NCI-H2107 (cell line): ENCODE measurements around the gene TAF11L3.
"Not testable (repeated sequence)": the region's sequence is repeated elsewhere in the genome, so short reads cannot be mapped to it uniquely, and the experiment has no call there.

Source experiments
- DNase-seq: peaks from one replicate; lab custom pipeline; 2025; lab: John Stamatoyannopoulos, UW

Gene TAF11L3

DNA sequence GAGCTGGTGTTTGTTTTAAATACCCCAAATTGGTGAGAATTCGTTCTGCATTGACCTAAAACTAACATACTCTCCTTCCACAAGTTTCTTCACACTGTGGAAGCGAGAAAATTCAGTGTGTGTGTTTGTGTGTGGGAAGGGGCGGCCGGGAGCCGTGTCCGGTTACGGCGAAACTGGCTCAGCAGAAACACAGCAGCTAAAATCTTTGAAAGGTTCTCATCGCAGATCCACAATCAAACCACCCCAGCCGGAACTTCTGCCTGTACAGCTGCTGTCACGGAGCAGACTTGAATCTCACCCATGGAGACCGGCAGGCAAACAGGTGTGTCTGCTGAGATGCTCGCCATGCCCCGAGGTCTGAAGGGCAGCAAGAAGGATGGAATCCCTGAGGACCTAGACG lies at the start of gene TAF11L3:
TAF11L3 (plus strand) TSS at position 301 of the 400 bp plus-strand sequence.
- DNase-seq, result not testable (repeated sequence)

DNA sequence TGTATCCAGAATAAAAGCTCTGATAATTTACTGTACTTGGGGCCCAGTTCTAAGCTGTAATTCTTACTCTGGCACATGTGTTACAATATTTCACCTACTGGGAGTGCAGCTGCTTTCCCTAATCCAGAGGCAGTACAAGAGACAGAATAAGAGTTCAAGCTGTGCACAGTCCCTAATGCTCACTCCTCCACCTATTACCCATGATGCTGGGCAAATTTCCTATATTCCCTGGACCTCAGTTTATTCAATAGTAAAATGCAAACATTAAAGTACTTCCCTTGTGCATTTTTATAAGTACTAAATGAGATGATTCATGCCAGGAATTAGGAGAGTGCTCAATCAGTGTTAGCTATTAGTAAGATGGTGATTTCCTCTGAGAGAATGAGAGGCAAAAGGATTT lies 48.1 kb upstream of the TAF11L3 start:
- no peak for DNase-seq

DNA sequence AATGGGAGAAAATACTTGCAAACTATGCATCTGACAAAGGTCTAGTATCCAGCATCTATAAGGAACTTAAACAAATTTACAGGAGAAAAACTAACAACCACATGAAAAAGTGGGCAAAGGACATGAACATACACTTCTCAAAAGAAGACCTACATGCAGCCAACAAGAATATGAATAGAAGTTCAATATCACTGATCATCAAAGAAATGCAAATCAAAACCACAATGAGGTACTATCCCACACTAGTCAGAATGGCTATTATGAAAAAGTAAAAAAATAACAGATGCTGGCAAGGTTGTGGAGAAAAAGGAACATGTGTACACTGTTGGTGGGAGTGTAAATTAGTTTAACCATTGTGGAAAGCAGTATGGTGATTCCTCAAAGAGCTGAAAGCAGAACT lies 43.1 kb upstream of the TAF11L3 start:
- DNase-seq, result not testable (repeated sequence)

DNA sequence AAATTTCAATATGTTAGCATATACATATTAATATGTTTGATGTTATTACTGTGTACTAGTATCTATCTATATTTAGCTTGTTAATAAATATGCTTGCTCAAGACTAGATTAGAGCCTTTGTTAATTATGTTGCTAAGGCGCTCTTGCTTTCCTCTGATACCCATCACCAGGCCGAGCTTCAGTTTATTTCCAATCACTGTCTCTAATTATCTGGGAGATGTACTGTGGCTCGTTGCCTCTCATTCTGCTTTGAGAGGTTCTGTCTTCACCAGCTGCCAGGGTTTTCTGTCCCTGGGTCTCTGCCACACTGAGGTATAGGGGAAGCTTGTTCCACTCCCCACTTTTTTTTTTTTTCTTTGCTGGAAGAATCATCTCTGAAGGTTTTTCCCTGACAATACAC lies 41.1 kb upstream of the TAF11L3 start:
- DNase-seq, result no peak

DNA sequence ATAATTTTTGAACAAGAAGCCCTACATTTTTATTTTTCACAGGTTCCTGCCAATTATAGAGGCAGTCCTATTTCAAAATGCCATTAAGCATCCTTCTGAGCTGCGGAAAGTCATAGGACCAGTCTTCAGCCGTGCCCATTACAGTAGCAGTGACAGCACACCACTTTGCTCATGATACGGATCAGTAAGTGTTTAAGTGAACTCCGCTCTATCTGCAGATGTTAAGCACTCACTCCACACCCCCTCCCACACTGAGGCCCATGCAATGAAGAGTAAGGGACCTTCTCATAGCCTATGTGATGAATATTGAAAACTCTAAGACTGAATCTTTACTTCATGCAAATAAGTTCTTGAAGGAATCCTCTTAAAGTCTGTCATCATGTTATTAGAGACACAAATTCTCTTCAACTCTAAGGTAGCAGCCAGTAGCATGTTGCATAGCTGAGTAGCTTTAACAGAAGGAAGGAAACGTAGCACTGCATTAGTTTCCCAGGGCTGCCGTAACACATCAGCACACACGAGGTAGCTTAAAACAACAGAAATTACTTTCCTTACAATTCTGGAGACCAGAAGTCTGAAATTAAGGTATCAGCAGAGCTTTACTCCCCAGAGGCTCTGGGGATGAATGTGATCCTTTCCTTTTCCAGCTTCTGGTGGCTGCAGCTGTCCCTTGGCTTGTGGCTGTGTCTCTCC lies 40.4 kb upstream of the TAF11L3 start:
- DNase-seq, result no peak

DNA sequence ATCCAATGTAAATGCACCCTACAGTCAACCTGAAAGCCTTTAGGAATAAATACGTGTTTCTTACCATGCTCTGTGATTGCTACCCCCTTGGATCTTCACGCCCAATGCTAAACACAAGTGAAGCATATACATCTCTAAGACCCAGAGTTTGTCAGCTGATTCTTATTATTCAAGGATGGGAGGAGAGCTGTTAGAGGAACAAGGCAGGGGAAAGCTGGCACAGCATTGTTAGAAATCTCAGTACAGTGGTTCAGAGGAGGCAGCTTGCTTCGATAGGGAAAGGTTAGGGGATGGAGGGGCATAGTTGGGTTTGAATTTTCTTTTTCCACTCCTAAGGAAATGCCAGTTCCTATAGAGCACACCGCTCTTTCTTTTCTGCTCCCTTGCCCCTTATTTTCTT lies 36.8 kb upstream of the TAF11L3 start:
- DNase-seq, result no peak

DNA sequence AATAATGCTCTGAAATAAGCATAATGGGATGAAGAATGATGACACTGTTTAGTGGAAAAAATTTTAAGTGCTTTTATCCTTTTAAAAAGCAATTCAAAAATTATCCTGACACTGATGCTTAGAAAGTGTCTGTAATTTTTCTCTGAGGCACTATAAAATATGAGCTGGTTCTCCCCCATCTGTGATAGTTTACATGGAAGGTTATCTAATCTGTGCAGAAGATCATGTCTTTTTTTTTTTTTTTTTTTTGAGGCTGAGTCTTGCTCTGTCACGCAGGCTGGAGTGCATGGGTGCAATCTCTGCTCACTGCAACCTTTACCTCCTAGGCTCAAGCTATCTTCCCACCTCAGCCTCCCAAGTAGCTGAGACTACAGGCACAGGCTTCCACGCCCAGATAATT lies 35.4 kb upstream of the TAF11L3 start:
- no peak for DNase-seq

DNA sequence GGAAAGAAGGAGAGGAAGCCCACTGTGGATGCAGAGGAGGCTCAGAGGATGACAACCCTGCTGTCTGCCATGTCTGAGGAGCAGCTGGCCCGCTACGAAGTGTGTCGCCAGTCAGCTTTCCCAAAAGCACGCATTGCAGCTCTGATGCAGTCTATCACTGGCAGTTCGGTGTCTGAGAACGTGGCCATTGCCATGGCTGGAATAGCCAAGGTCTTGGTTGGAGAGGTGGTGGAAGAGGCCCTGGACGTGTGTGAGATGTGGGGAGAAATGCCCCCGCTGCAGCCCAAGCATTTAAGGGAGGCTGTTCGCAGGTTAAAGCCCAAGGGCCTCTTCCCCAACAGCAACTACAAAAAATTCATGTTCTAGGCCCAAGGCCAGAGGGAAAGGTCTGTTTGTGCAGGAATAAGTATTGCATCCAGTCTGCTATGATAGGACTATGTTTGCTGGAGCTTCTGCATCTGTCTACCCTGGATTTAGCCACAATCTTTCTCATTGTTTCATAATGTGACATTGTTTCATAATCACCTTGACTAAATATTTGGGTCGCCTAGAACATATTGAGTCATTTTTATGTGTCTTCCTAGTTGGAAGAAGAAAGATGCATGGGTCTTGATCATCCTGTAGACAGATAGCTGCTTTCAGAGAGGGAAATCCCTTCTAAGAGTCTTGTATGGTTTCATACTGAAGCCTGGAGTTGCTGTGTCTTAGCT lies 31.5 kb upstream of the TAF11L3 start:
- DNase-seq, result not testable (repeated sequence)

DNA sequence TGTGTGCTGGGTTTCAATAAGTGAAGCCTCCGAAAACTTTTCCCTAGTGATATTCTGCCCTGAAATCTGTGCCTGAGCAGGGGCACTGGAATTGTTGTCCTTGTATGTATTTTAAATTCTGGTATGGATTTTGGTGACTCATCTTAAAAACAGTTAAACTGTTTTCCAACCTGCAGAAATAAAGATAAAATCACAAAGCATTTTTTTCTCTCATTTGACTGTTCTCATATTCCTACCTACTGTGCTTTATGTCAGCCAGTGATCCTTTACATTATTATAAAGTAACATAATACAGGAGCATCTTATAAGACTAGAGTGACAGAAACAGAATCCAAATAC lies 31.0 kb upstream of the TAF11L3 start:
- no peak for DNase-seq

DNA sequence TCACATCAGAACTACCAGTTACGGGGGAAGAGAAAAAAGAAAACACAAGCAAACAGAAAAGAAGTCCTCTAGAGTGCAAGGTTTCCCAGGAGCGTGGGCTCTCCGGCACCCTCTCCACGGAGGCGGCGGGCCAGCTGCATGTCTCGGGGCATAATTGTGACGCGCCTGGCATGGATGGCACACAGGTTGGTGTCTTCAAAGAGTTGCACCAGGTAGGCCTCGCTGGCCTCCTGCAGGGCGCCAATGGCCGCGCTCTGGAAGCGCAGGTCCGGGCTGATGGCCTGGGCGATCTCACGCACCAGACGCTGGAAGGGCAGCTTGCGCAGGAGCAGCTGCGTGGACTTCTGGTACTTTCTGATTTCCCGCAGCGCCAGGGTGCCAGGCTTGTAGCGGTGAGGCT lies 26.9 kb upstream of the TAF11L3 start:
- DNase-seq, result not testable (repeated sequence)

DNA sequence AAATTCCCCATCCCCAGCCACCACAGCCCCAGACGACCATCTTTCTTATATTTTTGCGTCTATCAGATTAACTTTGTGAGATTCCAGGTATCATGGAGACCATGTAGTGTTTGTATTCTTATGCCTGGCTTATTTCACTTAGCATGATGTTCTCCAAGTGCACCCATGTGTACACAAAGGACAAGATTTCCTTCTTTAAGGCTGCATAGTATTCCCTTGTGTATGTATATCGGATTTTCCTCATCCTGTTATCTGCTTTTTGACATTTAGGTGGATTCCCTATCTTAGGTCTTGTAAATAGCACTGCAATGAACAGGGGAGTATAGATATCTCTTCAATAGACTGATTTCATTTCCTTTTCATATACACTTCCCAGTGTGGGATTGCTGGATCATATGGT lies 25.4 kb upstream of the TAF11L3 start:
- DNase-seq, result no peak

DNA sequence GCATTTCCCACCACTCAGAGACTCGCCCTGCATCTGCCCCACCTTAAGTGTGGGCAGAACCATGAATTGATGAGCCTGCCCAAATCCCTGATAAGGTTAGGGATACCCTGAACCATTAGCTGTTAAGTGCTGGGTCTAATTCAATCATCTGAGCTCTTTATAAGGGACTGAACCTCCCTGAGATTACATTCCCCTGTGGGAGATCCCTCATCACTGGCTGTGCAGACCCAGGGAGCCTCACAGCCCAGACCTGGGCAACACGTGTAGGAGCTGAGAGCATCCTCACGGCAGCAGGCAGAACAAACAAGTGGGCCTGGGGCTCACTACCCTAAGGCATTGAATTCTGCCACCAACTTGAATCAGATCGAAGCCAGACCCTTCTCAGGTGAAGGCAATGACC lies 20.7 kb upstream of the TAF11L3 start:
- DNase-seq, result no peak

DNA sequence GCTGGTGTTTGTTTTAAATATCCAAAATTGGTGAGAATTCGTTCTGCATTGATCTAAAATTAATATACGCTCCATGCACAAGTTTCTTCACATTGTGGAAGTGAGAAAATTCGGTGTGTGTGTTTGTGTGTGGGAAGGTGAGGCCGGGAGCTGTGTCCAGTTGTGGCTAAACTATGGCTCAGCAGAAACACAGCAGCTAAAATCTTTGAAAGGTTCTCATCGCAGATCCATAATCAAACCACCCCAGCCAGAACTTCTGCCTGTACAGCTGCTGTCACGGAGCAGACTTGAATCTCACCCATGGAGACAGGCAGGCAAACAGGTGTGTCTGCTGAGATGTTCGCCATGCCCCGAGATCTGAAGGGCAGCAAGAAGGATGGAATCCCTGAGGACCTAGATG lies 20.2 kb upstream of the TAF11L3 start, which contains the start of gene TAF11L2:
TAF11L2 (plus strand) TSS at position 301 of the 400 bp plus-strand sequence.
- not testable (repeated sequence) for DNase-seq

DNA sequence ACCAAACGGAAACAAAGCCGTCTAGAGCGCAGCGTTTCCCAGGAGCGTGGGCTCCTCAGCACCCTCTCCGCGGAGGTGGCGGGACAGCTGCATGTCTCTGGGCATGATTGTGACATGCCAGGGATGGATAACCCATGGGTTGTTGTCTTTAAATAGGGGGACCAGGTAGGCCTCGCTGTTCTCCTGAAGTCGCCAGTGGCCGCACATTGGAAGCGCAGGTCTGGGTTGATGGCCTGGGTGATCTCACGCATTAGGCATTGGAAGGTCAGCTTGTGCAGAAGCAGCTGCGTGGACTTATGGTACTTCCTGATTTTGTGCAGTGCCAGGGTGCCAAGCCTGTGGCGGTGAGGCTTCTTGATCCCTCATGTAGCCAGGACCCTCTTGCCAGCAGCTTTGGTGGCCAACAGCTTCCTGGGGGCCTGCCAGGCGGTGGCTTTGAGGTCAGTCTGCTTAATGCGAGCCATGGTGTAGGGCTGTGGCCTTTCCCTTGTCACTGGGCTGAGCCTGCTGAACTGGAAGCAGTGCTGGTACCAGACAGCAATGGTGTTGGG lies 6.3 kb upstream of the TAF11L3 start:
- DNase-seq, result no peak

DNA sequence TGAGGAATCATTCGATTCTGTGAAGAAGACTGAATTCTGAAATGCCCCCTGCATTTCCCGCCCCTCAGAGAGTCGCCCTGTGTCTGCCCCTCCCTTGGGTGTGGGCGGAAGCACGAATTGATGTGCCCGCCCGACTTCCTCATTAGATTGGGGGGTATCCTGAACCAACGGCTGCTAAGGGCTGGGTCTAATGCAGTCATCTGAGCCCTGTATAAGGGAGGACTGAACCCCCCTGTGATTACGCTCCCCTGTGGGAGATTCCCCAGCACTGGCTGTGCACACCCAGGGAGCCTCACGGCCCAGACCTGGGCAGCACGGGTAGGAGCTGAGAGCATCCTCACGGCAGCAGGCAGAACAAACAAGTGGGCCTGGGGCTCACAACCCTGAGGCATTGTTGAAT lies 641 bp upstream of the TAF11L3 start:
- not testable (repeated sequence) for DNase-seq

DNA sequence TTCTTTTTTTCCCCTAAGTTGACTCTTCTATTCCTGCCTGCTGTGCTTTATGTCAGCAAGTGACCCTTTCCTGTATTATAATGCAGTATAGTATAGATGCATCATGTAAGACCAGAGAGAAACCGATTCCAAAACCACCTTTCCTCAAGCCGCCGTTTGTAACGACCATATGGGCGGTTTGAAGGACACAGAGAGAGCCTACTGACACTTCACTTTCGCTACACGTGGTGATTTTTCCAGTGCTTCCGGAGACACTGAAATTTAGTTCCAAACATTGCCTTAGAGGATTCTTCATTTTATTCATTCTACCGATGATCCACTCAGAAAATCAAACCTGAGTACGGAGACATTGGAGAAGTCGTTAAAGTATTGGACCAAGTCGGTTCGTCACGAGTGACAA lies 1.3 kb downstream of the TAF11L3 start:
- not testable (repeated sequence) for DNase-seq

DNA sequence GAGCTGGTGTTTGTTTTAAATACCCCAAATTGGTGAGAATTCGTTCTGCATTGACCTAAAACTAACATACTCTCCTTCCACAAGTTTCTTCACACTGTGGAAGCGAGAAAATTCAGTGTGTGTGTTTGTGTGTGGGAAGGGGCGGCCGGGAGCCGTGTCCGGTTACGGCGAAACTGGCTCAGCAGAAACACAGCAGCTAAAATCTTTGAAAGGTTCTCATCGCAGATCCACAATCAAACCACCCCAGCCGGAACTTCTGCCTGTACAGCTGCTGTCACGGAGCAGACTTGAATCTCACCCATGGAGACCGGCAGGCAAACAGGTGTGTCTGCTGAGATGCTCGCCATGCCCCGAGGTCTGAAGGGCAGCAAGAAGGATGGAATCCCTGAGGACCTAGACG lies 3.3 kb downstream of the TAF11L3 start, which contains the start of gene TAF11L4:
TAF11L4 (plus strand) TSS at position 301 of the 400 bp plus-strand sequence.
- not testable (repeated sequence) for DNase-seq

DNA sequence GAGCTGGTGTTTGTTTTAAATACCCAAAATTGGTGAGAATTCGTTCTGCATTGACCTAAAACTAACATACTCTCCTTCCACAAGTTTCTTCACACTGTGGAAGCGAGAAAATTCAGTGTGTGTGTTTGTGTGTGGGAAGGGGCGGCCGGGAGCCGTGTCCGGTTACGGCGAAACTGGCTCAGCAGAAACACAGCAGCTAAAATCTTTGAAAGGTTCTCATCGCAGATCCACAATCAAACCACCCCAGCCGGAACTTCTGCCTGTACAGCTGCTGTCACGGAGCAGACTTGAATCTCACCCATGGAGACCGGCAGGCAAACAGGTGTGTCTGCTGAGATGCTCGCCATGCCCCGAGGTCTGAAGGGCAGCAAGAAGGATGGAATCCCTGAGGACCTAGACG lies 6.8 kb downstream of the TAF11L3 start, which contains the start of gene TAF11L5:
TAF11L5 (plus strand) TSS at position 301 of the 400 bp plus-strand sequence.
- not testable (repeated sequence) for DNase-seq

DNA sequence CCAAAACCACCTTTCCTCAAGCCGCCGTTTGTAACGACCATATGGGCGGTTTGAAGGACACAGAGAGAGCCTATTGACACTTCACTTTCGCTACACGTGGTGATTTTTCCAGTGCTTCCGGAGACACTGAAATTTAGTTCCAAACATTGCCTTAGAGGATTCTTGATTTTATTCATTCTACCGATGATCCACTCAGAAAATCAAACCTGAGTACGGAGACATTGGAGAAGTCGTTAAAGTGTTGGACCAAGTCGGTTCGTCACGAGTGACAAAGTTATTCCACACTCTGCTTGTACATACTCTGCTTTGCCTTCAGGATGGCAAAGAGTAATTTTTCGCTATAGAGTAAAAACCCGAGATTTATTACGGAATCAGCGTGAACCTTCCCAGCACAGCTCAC lies 8.3 kb downstream of the TAF11L3 start:
- not testable (repeated sequence) for DNase-seq

DNA sequence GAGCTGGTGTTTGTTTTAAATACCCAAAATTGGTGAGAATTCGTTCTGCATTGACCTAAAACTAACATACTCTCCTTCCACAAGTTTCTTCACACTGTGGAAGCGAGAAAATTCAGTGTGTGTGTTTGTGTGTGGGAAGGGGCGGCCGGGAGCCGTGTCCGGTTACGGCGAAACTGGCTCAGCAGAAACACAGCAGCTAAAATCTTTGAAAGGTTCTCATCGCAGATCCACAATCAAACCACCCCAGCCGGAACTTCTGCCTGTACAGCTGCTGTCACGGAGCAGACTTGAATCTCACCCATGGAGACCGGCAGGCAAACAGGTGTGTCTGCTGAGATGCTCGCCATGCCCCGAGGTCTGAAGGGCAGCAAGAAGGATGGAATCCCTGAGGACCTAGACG lies 10.2 kb downstream of the TAF11L3 start, which contains the start of gene TAF11L6:
TAF11L6 (plus strand) TSS at position 301 of the 400 bp plus-strand sequence.
- DNase-seq, result not testable (repeated sequence)
